Endothelial cell of umbilical vein (primary cell): ENCODE measurements around the gene MTG2.

Experiments used
- EZH2 ChIP-seq: IDR thresholded peaks from 2 replicates; pipeline ENCODE4 v1.6.1; 2012; ENCODE audit warnings: borderline replicate concordance, low read depth, mild to moderate bottlenecking, moderate library complexity, low read length, inconsistent platforms; ENCODE audit not compliant: severe bottlenecking
- FOS ChIP-seq: IDR thresholded peaks from 2 replicates; pipeline ENCODE4 v1.6.1; 2011; ENCODE audit warnings: mild to moderate bottlenecking, low read length, moderate library complexity, borderline replicate concordance; ENCODE audit not compliant: insufficient read depth
- MAX ChIP-seq: IDR thresholded peaks from 2 replicates; pipeline ENCODE4 v1.6.1; 2011; ENCODE audit not compliant: insufficient read depth, insufficient read length
- POLR2AphosphoS5 ChIP-seq: IDR thresholded peaks from 2 replicates; pipeline ENCODE4 v1.6.1; 2012; ENCODE audit warnings: low read depth, mild to moderate bottlenecking, control low read depth, low read length, moderate library complexity; ENCODE audit not compliant: insufficient read depth
- TF ChIP-seq, protein P1 (sequence below), 2 donors: IDR thresholded peaks; 1 replicate in 1 of 2; 2 replicates in 1 of 2; pipeline ENCODE4 v1.5.1; 2011; ENCODE audit warnings: low read length in 2 of 2, mild to moderate bottlenecking in 2 of 2, moderate library complexity in 2 of 2, control low read depth in 1 of 2, inconsistent platforms in 1 of 2, low read depth in 1 of 2; ENCODE audit not compliant: insufficient read depth in 1 of 2; ENCODE audit errors: extremely low read depth in 1 of 2

DNA sequence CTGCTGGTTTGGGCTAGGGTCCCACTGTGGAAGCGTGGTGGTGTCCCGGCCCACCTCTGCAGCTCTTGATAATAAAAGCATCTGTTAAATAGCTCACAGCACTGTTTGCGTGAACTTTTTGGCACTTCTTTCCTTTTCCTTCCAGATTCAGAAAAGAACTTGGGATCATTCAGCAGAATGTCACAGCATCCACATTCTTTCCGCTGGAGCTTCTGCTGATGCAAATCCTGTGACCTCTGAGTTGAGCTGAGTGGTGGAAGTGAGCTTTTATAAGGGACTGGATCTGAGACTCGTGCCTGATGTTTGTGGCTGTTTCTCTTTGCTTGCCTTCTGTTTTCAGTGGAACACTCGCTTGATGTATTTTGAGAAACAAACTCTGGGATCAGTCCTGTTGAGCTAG, 59.3 kb downstream of the MTG2 start:
- TF ChIP-seq, protein P1, sequence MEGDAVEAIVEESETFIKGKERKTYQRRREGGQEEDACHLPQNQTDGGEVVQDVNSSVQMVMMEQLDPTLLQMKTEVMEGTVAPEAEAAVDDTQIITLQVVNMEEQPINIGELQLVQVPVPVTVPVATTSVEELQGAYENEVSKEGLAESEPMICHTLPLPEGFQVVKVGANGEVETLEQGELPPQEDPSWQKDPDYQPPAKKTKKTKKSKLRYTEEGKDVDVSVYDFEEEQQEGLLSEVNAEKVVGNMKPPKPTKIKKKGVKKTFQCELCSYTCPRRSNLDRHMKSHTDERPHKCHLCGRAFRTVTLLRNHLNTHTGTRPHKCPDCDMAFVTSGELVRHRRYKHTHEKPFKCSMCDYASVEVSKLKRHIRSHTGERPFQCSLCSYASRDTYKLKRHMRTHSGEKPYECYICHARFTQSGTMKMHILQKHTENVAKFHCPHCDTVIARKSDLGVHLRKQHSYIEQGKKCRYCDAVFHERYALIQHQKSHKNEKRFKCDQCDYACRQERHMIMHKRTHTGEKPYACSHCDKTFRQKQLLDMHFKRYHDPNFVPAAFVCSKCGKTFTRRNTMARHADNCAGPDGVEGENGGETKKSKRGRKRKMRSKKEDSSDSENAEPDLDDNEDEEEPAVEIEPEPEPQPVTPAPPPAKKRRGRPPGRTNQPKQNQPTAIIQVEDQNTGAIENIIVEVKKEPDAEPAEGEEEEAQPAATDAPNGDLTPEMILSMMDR (IDR thresholded peaks at IDR 0.05; ENCODE audit: extremely low read depth in 1 of 2, insufficient read depth in 1 of 2, low read depth in 1 of 2, low read length in 2 of 2), result no peak
- TF ChIP-seq EZH2, result no peak
- TF ChIP-seq FOS, result no peak
- TF ChIP-seq POLR2AphosphoS5, result no peak
- TF ChIP-seq MAX, result no peak
